ENCODE results near the gene FAM237B.

DNA sequence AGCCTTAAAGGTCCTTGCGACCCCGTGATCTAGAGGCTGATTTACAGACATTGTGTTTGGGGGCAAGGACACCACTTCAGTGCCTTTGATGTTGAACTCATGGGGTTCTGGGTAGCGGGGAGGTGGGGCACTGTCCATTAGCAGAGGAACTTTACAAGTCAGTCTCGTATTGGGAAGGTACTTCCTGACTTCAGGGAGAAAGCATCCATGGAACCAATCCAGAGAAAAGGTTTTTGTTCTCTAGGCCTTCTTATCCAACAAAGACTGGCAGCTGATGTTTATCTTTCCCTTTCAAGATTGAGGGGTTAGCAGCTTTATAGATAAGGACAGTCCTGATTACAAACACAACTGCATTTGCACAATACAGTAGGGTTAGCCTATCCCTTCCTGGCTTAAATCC is 28.2 kb upstream of the FAM237B start:
- no peak for TF ChIP-seq ZNF224 (CRISPR knock-in tag; IDR thresholded peaks at IDR 0.05)
- TF ChIP-seq POLR2A (conservative IDR thresholded peaks at IDR 0.05), result no peak
- no peak for TF ChIP-seq MYBL2 (IDR thresholded peaks at IDR 0.05; ENCODE audit: low read depth)
- TF ChIP-seq MYBL2 (CRISPR knock-in tag; IDR thresholded peaks at IDR 0.05; ENCODE audit: borderline replicate concordance), result no peak
- no peak for TF ChIP-seq CEBPB (tag; IDR thresholded peaks at IDR 0.05)
- no peak for TF ChIP-seq HDAC3 (IDR thresholded peaks at IDR 0.05; ENCODE audit: borderline replicate concordance, partially characterized antibody)
